HepG2 (cell line): ENCODE measurements around the gene ARIH2. TPM values are rescaled to one million over a fixed set of nuclear protein-coding genes. Genes with fewer than 3 reads are reported as not detected.

Source experiments
- ATAC-seq: fragments of 200-7000 bp; cut with Tn5 transposase; 3 replicates; pipeline ENCODE4 v1.9.1; 2020; ENCODE audit warnings: mild to moderate bottlenecking, moderate library complexity
- BruUV-seq: library from RNA; stranded (reverse); fragments of 400-500 nt; replicated peaks from 2 replicates; lab custom pipeline; 2021; lab: Mats Ljungman, UMichigan
- CTCF ChIA-PET: fragments of 300-600 bp; formaldehyde crosslinking; extraction: SDS; loops from one replicate; lab custom pipeline; 2021; ENCODE audit warnings: low total read pairs, inconsistent platforms, low intra/inter-chr PET ratio; lab: Yijun Ruan, JAX
- POLR2A ChIA-PET: fragments of 350-600 bp; sonication (Branson Sonifier 250); formaldehyde crosslinking; loops from one replicate; lab custom pipeline; 2020; ENCODE audit warnings: antibody characterized with exemption, inconsistent platforms; lab: Yijun Ruan, JAX
- DNase-seq: peaks from one replicate; pipeline ENCODE4 v3.0.0-alpha.2; 2015; ENCODE audit warnings: low spot score
- FAIRE-seq: peaks from 3 replicates; lab custom pipeline; 2011; peaks lifted over from hg19 to GRCh38; lab: Jason Lieb, UNC
- H2AFZ ChIP-seq: one replicate; pipeline ENCODE4 v1.6.1; 2011; ENCODE audit warnings: low read length, inconsistent platforms
- H3K27ac ChIP-seq: fragments of 300-600 bp; 3 replicates; pipeline ENCODE4 v1.8.0; 2011; ENCODE audit warnings: mixed run types, mild to moderate bottlenecking, mixed read lengths, low read length, inconsistent platforms; ENCODE audit not compliant: insufficient read depth; ENCODE audit errors: extremely low read length
- H3K27me3 ChIP-seq, 2 experiments: fragments of 200-600 bp in 1 of 2; 2 replicates in 1 of 2; 3 replicates in 1 of 2; pipeline versions ENCODE4 v1.6.0 to v1.8.0; 2011; ENCODE audit warnings: low read length in 2 of 2, mild to moderate bottlenecking in 2 of 2, moderate library complexity in 2 of 2, inconsistent platforms in 1 of 2; ENCODE audit not compliant: insufficient read depth in 2 of 2, control insufficient read depth in 1 of 2
- H3K36me3 ChIP-seq, 2 experiments: fragments of 200-600 bp in 1 of 2; replicated peaks in 1 of 2; 2 replicates in 1 of 2; 3 replicates in 1 of 2; pipeline versions ENCODE4 v1.5.1 to v1.8.0; 2011; ENCODE audit warnings: low read length in 2 of 2, inconsistent platforms in 1 of 2; ENCODE audit not compliant: insufficient read depth in 2 of 2, control insufficient read depth in 1 of 2
- H3K4me1 ChIP-seq: 2 replicates; pipeline ENCODE4 v1.5.1; 2012; ENCODE audit warnings: low read length, inconsistent platforms; ENCODE audit not compliant: insufficient read depth
- H3K4me2 ChIP-seq: 2 replicates; pipeline ENCODE4 v1.6.0; 2011; ENCODE audit warnings: low read depth, low read length, inconsistent platforms
- H3K4me3 ChIP-seq, 3 experiments: fragments of 200-600 bp in 1 of 3; sonication (generic), shearing (Covaris generic) in 1 of 3; replicated peaks in 1 of 3; 2 replicates each; pipeline ENCODE4 v1.5.1; 2011 to 2016; ENCODE audit warnings: low read length in 3 of 3, inconsistent platforms in 2 of 3, low read depth in 2 of 3, mild to moderate bottlenecking in 2 of 3, control low read depth in 1 of 3, mixed read lengths in 1 of 3; ENCODE audit not compliant: insufficient read depth in 1 of 3
- H3K79me2 ChIP-seq: one replicate; pipeline ENCODE4 v1.6.1; 2011; ENCODE audit warnings: low read length, inconsistent platforms; ENCODE audit not compliant: insufficient read depth
- H3K9ac ChIP-seq: 2 replicates; pipeline ENCODE4 v1.6.0; 2011; ENCODE audit warnings: mild to moderate bottlenecking, low read depth, low read length, inconsistent platforms; ENCODE audit not compliant: insufficient read depth
- H3K9me3 ChIP-seq: 2 replicates; pipeline ENCODE4 v1.5.1; 2012; ENCODE audit warnings: mild to moderate bottlenecking, low read length
- H4K20me1 ChIP-seq: 2 replicates; pipeline ENCODE4 v1.6.0; 2011; ENCODE audit warnings: inconsistent platforms, mild to moderate bottlenecking, low read length, moderate library complexity; ENCODE audit not compliant: insufficient read depth
- BCL6 ChIP-seq: IDR thresholded peaks from 2 replicates; pipeline ENCODE4 v1.6.1; 2016; ENCODE audit warnings: missing genetic modification reagents, missing compliant biosample characterization
- CERS6 ChIP-seq: sonication (generic); formaldehyde crosslinking; IDR thresholded peaks from 2 replicates; pipeline ENCODE4 v1.5.0; 2020; ENCODE audit warnings: missing genetic modification reagents
- IRF1 ChIP-seq: sonication (generic); formaldehyde crosslinking; IDR thresholded peaks from 2 replicates; pipeline ENCODE4 v1.4.0; 2020; ENCODE audit warnings: low read depth, mild to moderate bottlenecking, missing genetic modification reagents
- IRX3 ChIP-seq: sonication (generic); formaldehyde crosslinking; IDR thresholded peaks from 2 replicates; pipeline ENCODE4 v1.8.1; 2023; ENCODE audit warnings: mild to moderate bottlenecking, low read depth, missing genetic modification reagents, borderline replicate concordance
- NFKBIZ ChIP-seq: IDR thresholded peaks from 2 replicates; pipeline ENCODE4 v1.6.1; 2018; ENCODE audit warnings: missing genetic modification reagents, missing compliant biosample characterization
- PAXIP1 ChIP-seq: sonication (generic); formaldehyde crosslinking; conservative IDR thresholded peaks from 2 replicates; pipeline ENCODE4 v1.4.0; 2020; ENCODE audit warnings: mild to moderate bottlenecking, missing genetic modification reagents, moderate library complexity
- PLRG1 ChIP-seq: fragments of 450-650 bp; conservative IDR thresholded peaks from 2 replicates; pipeline ENCODE4 v1.6.1; 2016
- SRSF1 ChIP-seq: fragments of 200-400 bp; formaldehyde crosslinking; optimal IDR thresholded peaks from 2 replicates; pipeline ENCODE3; 2017; ENCODE audit warnings: mild to moderate bottlenecking, low read depth, low read length, moderate library complexity
- TARDBP ChIP-seq: sonication (generic); formaldehyde crosslinking; IDR thresholded peaks from 2 replicates; pipeline ENCODE4 v1.8.0; 2022; ENCODE audit warnings: mild to moderate bottlenecking, missing genetic modification reagents
- ZBTB26 ChIP-seq: IDR thresholded peaks from 2 replicates; pipeline ENCODE4 v1.6.1; 2016; ENCODE audit warnings: missing compliant biosample characterization, missing genetic modification reagents, borderline replicate concordance
- ZBTB39 ChIP-seq: sonication (generic); formaldehyde crosslinking; IDR thresholded peaks from 2 replicates; pipeline ENCODE4 v1.5.0; 2020; ENCODE audit warnings: missing genetic modification reagents
- ZGPAT ChIP-seq: IDR thresholded peaks from 2 replicates; pipeline ENCODE4 v1.6.1; 2016; ENCODE audit warnings: mild to moderate bottlenecking
- ZNF138 ChIP-seq: sonication (generic); formaldehyde crosslinking; IDR thresholded peaks from 2 replicates; pipeline ENCODE4 v1.5.0; 2020; ENCODE audit warnings: mild to moderate bottlenecking, low read depth, missing genetic modification reagents
- ZNF17 ChIP-seq: sonication (generic); formaldehyde crosslinking; IDR thresholded peaks from 2 replicates; pipeline ENCODE4 v1.5.0; 2020; ENCODE audit warnings: mild to moderate bottlenecking, missing genetic modification reagents
- WGBS: methylation state at CpG from one replicate; pipeline ENCODE4 v1.1.6; 2017; ENCODE audit warnings: low lambda C conversion rate; 5-methylcytosine and 5-hydroxymethylcytosine counted together
- in situ Hi-C: cut with HindIII; loops from 2 replicates; pipeline ENCODE4 v1.10.0; 2017; ENCODE audit warnings: low pct_unique_long_range_greater_than_20kb; ENCODE audit not compliant: extremely low pct_ligation_motif_present
- intact Hi-C: fragments of 100-400 bp; cut with micrococcal nuclease; formaldehyde crosslinking; loops from one replicate; pipeline ENCODE4 v1.10.0; 2022; ENCODE audit not compliant: unreplicated experiment
- polyA plus RNA-seq, 8 experiments: library from polyadenylated mRNA; depleted of rRNA in 3 of 8; stranded (reverse) in 7 of 8; unstranded in 1 of 8; fragments of >200 nt; fragmentation: Illumina TruSeq in 4 of 8; extraction: Trizol in 4 of 8; gene quantifications; 2 replicates each; pipeline versions ENCODE4 v1.2.1 to v1.2.3, GENCODE V29; 2011 to 2016; ENCODE audit warnings: low read depth in 4 of 8, missing spikeins in 1 of 8, mixed read lengths in 1 of 8; ENCODE audit not compliant: insufficient read depth in 1 of 8
- total RNA-seq, 5 experiments: library from RNA; depleted of rRNA; stranded (reverse); fragments of >200 nt; fragmentation: Illumina TruSeq; extraction: Trizol; gene quantifications; 2 replicates each; pipeline ENCODE4 v1.2.3, GENCODE V29; 2016; ENCODE audit warnings: low read depth in 1 of 5

ARIH2 gene
- total and polyA plus RNA-seq, 2 of the 13 experiments (the other 11 are each of a cell fraction or from before 2014, with no cell fraction given) = 64.8 to 83.3 TPM

GRCh38 chr3:48950051-48950450 is 31.4 kb downstream of the ARIH2 start:
- POLR2A ChIA-PET = no interaction called here
- in situ Hi-C loops = no loop called here

More at GRCh38 chr3:48950051-48950450, 31.4 kb downstream of the ARIH2 start:
- no peak overlapping the region for H3K4me2 ChIP-seq
- TF ChIP-seq PLRG1 = no peak
- no peak for TF ChIP-seq SRSF1
- no peak for TF ChIP-seq CERS6
- no peak for TF ChIP-seq ZNF17 (CRISPR knock-in tag)
- no peak for TF ChIP-seq PAXIP1 (CRISPR knock-in tag)
- no peak for TF ChIP-seq ZBTB26 (CRISPR knock-in tag)
- no peak for TF ChIP-seq IRF1 (CRISPR knock-in tag)
- no peak for TF ChIP-seq ZBTB39
- TF ChIP-seq TARDBP (CRISPR knock-in tag) = no peak
- TF ChIP-seq ZGPAT = no peak
- no peak for TF ChIP-seq IRX3 (CRISPR knock-in tag)
- no peak for TF ChIP-seq NFKBIZ (CRISPR knock-in tag)
- TF ChIP-seq ZNF138 = no peak
- TF ChIP-seq BCL6 (CRISPR knock-in tag) = no peak
- TF ChIP-seq, all 625 proteins: peak for 0
- CTCF ChIA-PET = no interaction called here
- no peak overlapping the region for H3K9ac ChIP-seq
- intact Hi-C loops = no loop called here
- peaks cover 18% of the 10 kb centered on the region for H3K4me1 ChIP-seq
- H3K9me3 ChIP-seq = no peaks in the 10 kb centered on the region
- no TSS peak for BruUV-seq
- H3K27ac ChIP-seq = no peak overlapping the region
- FAIRE-seq (no peak), DNase-seq (no peak), ATAC-seq (no peak)
- H3K27me3 ChIP-seq = no peaks in the 10 kb centered on the region
- H2AFZ ChIP-seq = no peak overlapping the region
- H4K20me1 ChIP-seq = peaks cover 4% of the 10 kb centered on the region; the same call in 1 of the 2 replicates
- peaks cover 0 to 13% of the 10 kb centered on the region in 2 experiments; a peak in 2 of 5 replicates for H3K36me3 ChIP-seq
- peaks cover 11% of the 10 kb centered on the region for H3K79me2 ChIP-seq
- 100% methylated on average over 1 of the region's 1 CpG for WGBS
- H3K4me3 ChIP-seq = no peak overlapping the region
